H1 (cell line): ENCODE measurements around the gene ASGR1. TPM values are rescaled to one million over a fixed set of nuclear protein-coding genes. Genes with fewer than 3 reads are reported as not detected.

Source experiments
- CTCF ChIA-PET: fragments of 300-600 bp; sonication (Branson Sonifier 250); formaldehyde crosslinking; loops from one replicate; lab custom pipeline; 2021; ENCODE audit not compliant: partially characterized antibody; lab: Charles Lee
- POLR2A ChIA-PET: fragments of 300-600 bp; sonication (Branson Sonifier 250); formaldehyde crosslinking; loops from one replicate; lab custom pipeline; 2021; ENCODE audit warnings: inconsistent platforms; ENCODE audit not compliant: partially characterized antibody; lab: Charles Lee
- DNase-seq, 2 experiments: peaks; one replicate each; pipeline versions ENCODE4 v3.0.0 to v3.0.0-alpha.2; 2010 to 2022; ENCODE audit warnings: low spot score in 2 of 2, low read depth in 1 of 2, mixed read lengths in 1 of 2
- FAIRE-seq: peaks from 2 replicates; lab custom pipeline; 2011; peaks lifted over from hg19 to GRCh38; lab: Jason Lieb, UNC
- H2AFZ ChIP-seq: 2 replicates; pipeline ENCODE4 v1.8.1; 2012; ENCODE audit warnings: low read length, inconsistent platforms
- H2AK5ac ChIP-seq: 2 replicates; pipeline ENCODE4 v1.6.1; 2013; ENCODE audit warnings: low read depth, low read length
- H2BK120ac ChIP-seq: replicated peaks from 2 replicates; pipeline ENCODE3; 2013; ENCODE audit warnings: low read depth, low read length, inconsistent platforms
- H2BK12ac ChIP-seq: 2 replicates; pipeline ENCODE4 v1.6.1; 2013; ENCODE audit warnings: low read depth, low read length
- H2BK15ac ChIP-seq: 2 replicates; pipeline ENCODE4 v1.6.1; 2013; ENCODE audit warnings: low read length
- H2BK20ac ChIP-seq: 2 replicates; pipeline ENCODE4 v1.6.1; 2013; ENCODE audit warnings: low read length
- H2BK5ac ChIP-seq: 2 replicates; pipeline ENCODE4 v1.6.1; 2013; ENCODE audit warnings: low read depth, low read length
- H3K14ac ChIP-seq: 2 replicates; pipeline ENCODE4 v1.6.1; 2013; ENCODE audit warnings: inconsistent platforms; ENCODE audit not compliant: insufficient read length
- H3K18ac ChIP-seq: 2 replicates; pipeline ENCODE4 v1.6.1; 2013; ENCODE audit warnings: low read length; ENCODE audit errors: extremely low read depth
- H3K23ac ChIP-seq: 2 replicates; pipeline ENCODE4 v1.6.1; 2013; ENCODE audit warnings: inconsistent platforms; ENCODE audit not compliant: insufficient read length
- H3K23me2 ChIP-seq: 2 replicates; pipeline ENCODE4 v1.6.1; 2013; ENCODE audit warnings: low read depth, low read length
- H3K27ac ChIP-seq: 2 replicates; pipeline ENCODE4 v1.6.1; 2011; ENCODE audit warnings: low read depth, low read length, inconsistent platforms
- H3K27me3 ChIP-seq, 4 experiments: replicated peaks in 1 of 4; 1 replicate in 1 of 4; 2 replicates in 3 of 4; pipeline versions ENCODE4 v1.6.1 to v1.8.1; 2011 to 2013; ENCODE audit warnings: low read length in 3 of 4, mild to moderate bottlenecking in 3 of 4, inconsistent platforms in 2 of 4, mixed read lengths in 2 of 4, moderate library complexity in 1 of 4; ENCODE audit not compliant: control insufficient read depth in 3 of 4, insufficient read depth in 3 of 4; ENCODE audit errors: extremely low read depth in 1 of 4
- H3K36me3 ChIP-seq, 4 experiments: 2 replicates each; pipeline versions ENCODE4 v1.6.1 to v1.8.1; 2011 to 2013; ENCODE audit warnings: mild to moderate bottlenecking in 4 of 4, low read length in 3 of 4, moderate library complexity in 2 of 4, control low read depth in 1 of 4, inconsistent platforms in 1 of 4; ENCODE audit not compliant: insufficient read depth in 4 of 4, control insufficient read depth in 2 of 4
- H3K4ac ChIP-seq: replicated peaks from 2 replicates; pipeline ENCODE3; 2013; ENCODE audit warnings: low read length, low read depth, mixed read lengths, inconsistent platforms; ENCODE audit not compliant: insufficient read length
- H3K4me1 ChIP-seq, 4 experiments: replicated peaks in 1 of 4; 1 replicate in 1 of 4; 2 replicates in 3 of 4; pipeline versions ENCODE4 v1.6.1 to v1.8.1; 2011 to 2013; ENCODE audit warnings: low read length in 3 of 4, inconsistent platforms in 2 of 4, mixed read lengths in 1 of 4; ENCODE audit not compliant: insufficient read depth in 4 of 4, control insufficient read depth in 3 of 4
- H3K4me2 ChIP-seq, 2 experiments: 2 replicates each; pipeline versions ENCODE4 v1.6.1 to v1.8.1; 2011 to 2013; ENCODE audit warnings: low read depth in 2 of 2, low read length in 2 of 2, control low read depth in 1 of 2, inconsistent platforms in 1 of 2, mild to moderate bottlenecking in 1 of 2; ENCODE audit not compliant: insufficient read depth in 1 of 2
- H3K4me3 ChIP-seq, 4 experiments: fragments of 200-600, 300-600 bp in 1 of 4; sonication (generic), shearing (Covaris generic), sonication (Bioruptor Twin) in 1 of 4; 2 replicates each; pipeline versions ENCODE4 v1.5.1 to v1.8.1; 2011 to 2016; ENCODE audit warnings: low read length in 4 of 4, low read depth in 3 of 4, control low read depth in 2 of 4, inconsistent platforms in 2 of 4, mild to moderate bottlenecking in 2 of 4, mixed read lengths in 1 of 4, moderate library complexity in 1 of 4; ENCODE audit not compliant: insufficient read depth in 2 of 4; ENCODE audit errors: extremely low read depth in 1 of 4
- H3K56ac ChIP-seq: replicated peaks from 2 replicates; pipeline ENCODE3; 2013; ENCODE audit warnings: low read depth, mild to moderate bottlenecking, mixed read lengths, low read length, inconsistent platforms; ENCODE audit not compliant: insufficient read length
- H3K79me1 ChIP-seq: 2 replicates; pipeline ENCODE4 v1.6.1; 2013; ENCODE audit warnings: low read depth, low read length, control low read depth
- H3K79me2 ChIP-seq, 2 experiments: 2 replicates each; pipeline versions ENCODE4 v1.6.1 to v1.8.1; 2012 to 2013; ENCODE audit warnings: low read length in 2 of 2, mild to moderate bottlenecking in 2 of 2, inconsistent platforms in 1 of 2; ENCODE audit not compliant: insufficient read depth in 2 of 2, control insufficient read depth in 1 of 2
- H3K9ac ChIP-seq, 4 experiments: replicated peaks in 1 of 4; 1 replicate in 1 of 4; 2 replicates in 3 of 4; pipeline versions ENCODE4 v1.6.1 to v1.8.1; 2011 to 2013; ENCODE audit warnings: low read depth in 3 of 4, low read length in 3 of 4, control low read depth in 2 of 4, mild to moderate bottlenecking in 2 of 4, moderate library complexity in 2 of 4, inconsistent platforms in 1 of 4; ENCODE audit errors: extremely low read depth in 1 of 4
- H3K9me3 ChIP-seq, 2 experiments: 2 replicates each; pipeline versions ENCODE4 v1.6.1 to v1.8.1; 2012 to 2013; ENCODE audit warnings: mild to moderate bottlenecking in 2 of 2, moderate library complexity in 2 of 2, control low read depth in 1 of 2, inconsistent platforms in 1 of 2, low read depth in 1 of 2, low read length in 1 of 2, mixed read lengths in 1 of 2; ENCODE audit not compliant: insufficient read depth in 2 of 2
- H4K20me1 ChIP-seq, 2 experiments: replicated peaks in 1 of 2; 2 replicates each; pipeline versions ENCODE3 to v1.8.1; 2011 to 2013; ENCODE audit warnings: inconsistent platforms in 2 of 2, low read length in 2 of 2, mild to moderate bottlenecking in 1 of 2; ENCODE audit not compliant: insufficient read depth in 2 of 2, control insufficient read depth in 1 of 2
- H4K5ac ChIP-seq: 2 replicates; pipeline ENCODE4 v1.6.1; 2013; ENCODE audit warnings: low read length, low read depth, mixed read lengths, inconsistent platforms; ENCODE audit not compliant: insufficient read length
- H4K8ac ChIP-seq: 2 replicates; pipeline ENCODE4 v1.8.0; 2013; ENCODE audit warnings: mild to moderate bottlenecking, moderate library complexity, low read length, inconsistent platforms; ENCODE audit not compliant: insufficient read depth; ENCODE audit errors: extremely low read depth
- H4K91ac ChIP-seq: replicated peaks from 2 replicates; pipeline ENCODE3; 2013; ENCODE audit warnings: low read length, mixed read lengths, inconsistent platforms; ENCODE audit not compliant: insufficient read length
- ASH2L ChIP-seq: fragments of 200-600, 300-600 bp; sonication (generic); IDR thresholded peaks from one replicate; pipeline ENCODE4 v1.7.1; 2017; ENCODE audit warnings: low read length
- BCL11A ChIP-seq, 2 experiments: IDR thresholded peaks; one replicate each; pipeline ENCODE4 v1.6.1; 2011; ENCODE audit warnings: low read depth in 2 of 2, low read length in 2 of 2, mild to moderate bottlenecking in 2 of 2
- BRCA1 ChIP-seq: IDR thresholded peaks from 2 replicates; pipeline ENCODE4 v1.6.1; 2012; ENCODE audit warnings: low read depth, low read length, improper control_type of control experiment
- CBX5 ChIP-seq: fragments of 300-800, 300-1000 bp; sonication (generic); IDR thresholded peaks from 2 replicates; pipeline ENCODE4 v1.7.1; 2016; ENCODE audit warnings: antibody characterized with exemption, low read length, low read depth
- E2F6 ChIP-seq: IDR thresholded peaks from 2 replicates; pipeline ENCODE4 v1.6.1; 2012; ENCODE audit warnings: inconsistent platforms
- EZH2 ChIP-seq: fragments of 200-600 bp; sonication (generic); IDR thresholded peaks from 2 replicates; pipeline ENCODE4 v1.7.1; 2012; ENCODE audit warnings: low read depth, mild to moderate bottlenecking, moderate library complexity, low read length, inconsistent platforms; ENCODE audit not compliant: severe bottlenecking
- NANOG ChIP-seq: IDR thresholded peaks from 2 replicates; pipeline ENCODE4 v1.6.1; 2011; ENCODE audit warnings: low read length, low read depth, mild to moderate bottlenecking, inconsistent platforms; ENCODE audit not compliant: insufficient read depth, poor library complexity, severe bottlenecking
- NRF1 ChIP-seq: IDR thresholded peaks from 2 replicates; pipeline ENCODE4 v1.6.1; 2011; ENCODE audit warnings: mild to moderate bottlenecking, low read depth, low read length, improper control_type of control experiment
- RBBP5 ChIP-seq: IDR thresholded peaks from 2 replicates; pipeline ENCODE4 v1.7.1; 2012; ENCODE audit warnings: low read depth, mild to moderate bottlenecking, inconsistent platforms, low read length, moderate library complexity, borderline replicate concordance
- RXRA ChIP-seq: IDR thresholded peaks from 2 replicates; pipeline ENCODE4 v1.6.1; 2011; ENCODE audit warnings: low read depth, mild to moderate bottlenecking, low read length, moderate library complexity; ENCODE audit not compliant: insufficient read depth
- SIRT6 ChIP-seq: IDR thresholded peaks from one replicate; pipeline ENCODE4 v1.7.1; 2012; ENCODE audit warnings: low read length, inconsistent platforms
- SRF ChIP-seq: IDR thresholded peaks from 2 replicates; pipeline ENCODE4 v1.6.1; 2011; ENCODE audit warnings: mild to moderate bottlenecking, low read depth, low read length, moderate library complexity
- TEAD4 ChIP-seq: IDR thresholded peaks from 2 replicates; pipeline ENCODE4 v1.6.1; 2012; ENCODE audit warnings: low read depth, low read length, inconsistent platforms, mixed read lengths
- YY1 ChIP-seq: IDR thresholded peaks from 2 replicates; pipeline ENCODE4 v1.6.1; 2011; ENCODE audit warnings: low read depth, mild to moderate bottlenecking, low read length
- WGBS, 2 experiments: shearing (Covaris generic) in 1 of 2; methylation state at CpG; one replicate each; pipeline versions ENCODE4 v1.1.6 to v1.1.7; 2013 to 2015; ENCODE audit warnings: low lambda C conversion rate in 2 of 2, mixed read lengths in 2 of 2, inconsistent platforms in 1 of 2, low coverage in 1 of 2, missing lambda C conversion rate in 1 of 2; ENCODE audit not compliant: insufficient replicate concordance in 2 of 2, insufficient coverage in 1 of 2, insufficient read length in 1 of 2; ENCODE audit errors: extremely low coverage in 1 of 2, missing lambda C conversion rate in 1 of 2; 5-methylcytosine and 5-hydroxymethylcytosine counted together
- polyA plus RNA-seq, 7 experiments: library from polyadenylated mRNA; depleted of rRNA in 3 of 7; stranded (reverse) in 5 of 7; unstranded in 2 of 7; fragments of >200 nt in 5 of 7; fragments of 200-250 nt in 2 of 7; gene quantifications; 1 replicate in 5 of 7; 2 replicates in 1 of 7; 4 replicates in 1 of 7; pipeline versions ENCODE4 v1.2.1 to v1.2.3, GENCODE V29; 2011 to 2013; ENCODE audit warnings: missing spikeins in 2 of 7, mixed read lengths in 2 of 7
- total RNA-seq: library from RNA; stranded (reverse); fragmentation: NEBNext Ultra II Directional; extraction: Animal tissue kit (Norgen Biotek cat#: 25700); gene quantifications from 2 replicates; pipeline ENCODE4 v1.2.1, GENCODE V29; 2021

ASGR1 gene
- total and polyA plus RNA-seq, 2 of the 8 experiments (the other 6 are each of a cell fraction or from before 2014, with no cell fraction given): 10.8 to 14.5 TPM

GRCh38 chr17:7124923-7125322 lies 54.2 kb downstream of the ASGR1 start:
- H4K8ac ChIP-seq: no peak overlapping the region
- no peak overlapping the region for H3K4me3 ChIP-seq
- H2AFZ ChIP-seq: no peak overlapping the region
- H2BK120ac ChIP-seq: no peak overlapping the region
- no peak overlapping the region for H2AK5ac ChIP-seq
- no peaks in the 10 kb centered on the region for H3K79me1 ChIP-seq
- POLR2A ChIA-PET: no interaction called here
- no peak overlapping the region for H2BK5ac ChIP-seq
- H2BK20ac ChIP-seq: no peak overlapping the region
- no peak overlapping the region for H3K56ac ChIP-seq
- H3K18ac ChIP-seq: no peak overlapping the region
- H3K4me2 ChIP-seq: no peak overlapping the region
- no peak overlapping the region for H3K14ac ChIP-seq
- H3K9ac ChIP-seq: no peak overlapping the region
- no peak overlapping the region for H3K27ac ChIP-seq
- H3K23ac ChIP-seq: no peak overlapping the region
- no peaks in the 10 kb centered on the region for H3K23me2 ChIP-seq
- WGBS, 2 experiments: 96% methylated on average over 5 of the region's 5 CpGs; no CpG with 5 or more reads in 1 of the 2 experiments
- H3K79me2 ChIP-seq: no peaks in the 10 kb centered on the region
- no peak overlapping the region for H4K5ac ChIP-seq
- FAIRE-seq (no peak), DNase-seq (no peak)
- no peak overlapping the region for H4K91ac ChIP-seq
- no peaks in the 10 kb centered on the region for H3K9me3 ChIP-seq
- no peak overlapping the region for H3K4ac ChIP-seq
- H2BK15ac ChIP-seq: no peak overlapping the region
- H2BK12ac ChIP-seq: no peak overlapping the region
- CTCF ChIA-PET: interaction anchor here (0.5 to 9.2 kb wide), 11 partner anchors 8 to 765 kb away, joined by 3 to 48 read pairs (median 4); no protein-coding TSS in a partner anchor
- H3K36me3 ChIP-seq: no peaks in the 10 kb centered on the region
- H3K27me3 ChIP-seq: no peaks in the 10 kb centered on the region
- H4K20me1 ChIP-seq: no peaks in the 10 kb centered on the region
- TF ChIP-seq EZH2 (no peak), E2F6 (no peak), BRCA1 (no peak), YY1 (no peak), ASH2L (no peak), NANOG (no peak), RBBP5 (no peak), RXRA (no peak), SIRT6 (no peak), CBX5 (no peak), BCL11A (IDR thresholded peaks at IDR 0.05; ENCODE audit: low read depth in 2 of 2, low read length in 2 of 2) (no peak), NRF1 (no peak), SRF (no peak), TEAD4 (no peak)
- TF ChIP-seq, all 59 proteins: peak for 0
- H3K4me1 ChIP-seq: peaks cover 3 to 10% (median 5%) of the 10 kb centered on the region in 4 experiments
